Neural cell (in vitro differentiated cells): ENCODE results near the gene PRKCD. TPM values are rescaled to one million over a fixed set of nuclear protein-coding genes. Genes with fewer than 3 reads are reported as not detected.

Source experiments
- H2AFZ ChIP-seq: fragments of 200-600, 300-800 bp; sonication (generic), shearing (Covaris generic); 2 replicates; pipeline ENCODE4 v1.6.0; 2014; ENCODE audit warnings: low read depth, mild to moderate bottlenecking, antibody characterized with exemption, low read length, moderate library complexity
- H3F3A ChIP-seq: fragments of 200-600 bp; shearing (Covaris generic); 2 replicates; pipeline ENCODE4 v1.6.1; 2016; ENCODE audit warnings: mild to moderate bottlenecking, moderate library complexity, mixed read lengths, antibody characterized with exemption, low read length; ENCODE audit not compliant: insufficient read depth, poor library complexity, severe bottlenecking
- H3K27ac ChIP-seq: fragments of 200-600, 300-800 bp; sonication (generic), shearing (Covaris generic); 2 replicates; pipeline ENCODE4 v1.5.1; 2014; ENCODE audit warnings: mild to moderate bottlenecking, low read length, moderate library complexity
- H3K27me3 ChIP-seq: fragments of 300-800, 200-600 bp; sonication (generic), shearing (Covaris generic); 2 replicates; pipeline ENCODE4 v1.6.0; 2014; ENCODE audit warnings: mild to moderate bottlenecking, low read depth, low read length, moderate library complexity; ENCODE audit not compliant: insufficient read depth
- H3K36me3 ChIP-seq: fragments of 300-800, 200-600 bp; sonication (generic), shearing (Covaris generic); 2 replicates; pipeline ENCODE4 v1.5.1; 2014; ENCODE audit warnings: mild to moderate bottlenecking, antibody characterized with exemption, low read length, moderate library complexity; ENCODE audit not compliant: insufficient read depth
- H3K4me2 ChIP-seq: fragments of 300-800, 200-600 bp; sonication (generic), shearing (Covaris generic); 2 replicates; pipeline ENCODE4 v1.6.0; 2014; ENCODE audit warnings: mild to moderate bottlenecking, low read length
- H3K4me3 ChIP-seq: fragments of 300-800, 200-600 bp; sonication (generic), shearing (Covaris generic); 2 replicates; pipeline ENCODE4 v1.5.1; 2014; ENCODE audit warnings: mild to moderate bottlenecking, low read length, moderate library complexity
- H3K79me2 ChIP-seq: fragments of 200-600 bp; shearing (Covaris generic); replicated peaks from 2 replicates; pipeline ENCODE4 v1.6.0; 2014; ENCODE audit warnings: mild to moderate bottlenecking, low read length, moderate library complexity; ENCODE audit not compliant: insufficient read depth
- H3K9ac ChIP-seq: fragments of 300-800, 200-600 bp; sonication (generic), shearing (Covaris generic); 2 replicates; pipeline ENCODE4 v1.6.1; 2016; ENCODE audit warnings: mild to moderate bottlenecking, low read length, mixed read lengths
- H3K9me2 ChIP-seq: fragments of 200-600 bp; shearing (Covaris generic); 2 replicates; pipeline ENCODE4 v1.6.1; 2016; ENCODE audit warnings: mild to moderate bottlenecking, low read length, mixed read lengths; ENCODE audit not compliant: insufficient read depth
- H3K9me3 ChIP-seq: fragments of 200-600, 300-800 bp; sonication (generic), shearing (Covaris generic); 2 replicates; pipeline ENCODE4 v1.6.1; 2016; ENCODE audit warnings: mild to moderate bottlenecking, mixed run types, low read length, moderate library complexity, mixed read lengths
- H4K20me1 ChIP-seq: fragments of 200-600 bp; shearing (Covaris generic); 2 replicates; pipeline ENCODE4 v1.6.1; 2016; ENCODE audit warnings: mild to moderate bottlenecking, mixed run types; ENCODE audit not compliant: insufficient read depth
- EP300 ChIP-seq: fragments of 450-650 bp; conservative IDR thresholded peaks from 2 replicates; pipeline ENCODE4 v1.6.1; 2014; ENCODE audit warnings: antibody characterized with exemption, mild to moderate bottlenecking, moderate library complexity; ENCODE audit not compliant: poor library complexity, severe bottlenecking
- EZH2 ChIP-seq: fragments of 200-600, 300-800 bp; shearing (Covaris generic), sonication (generic); IDR thresholded peaks from 2 replicates; pipeline ENCODE4 v1.6.1; 2014; ENCODE audit warnings: antibody characterized with exemption, low read length, borderline replicate concordance, mild to moderate bottlenecking; ENCODE audit not compliant: insufficient read depth, poor library complexity, severe bottlenecking
- MXI1 ChIP-seq: fragments of 450-650 bp; conservative IDR thresholded peaks from 2 replicates; pipeline ENCODE4 v1.6.1; 2014; ENCODE audit warnings: antibody characterized with exemption, mild to moderate bottlenecking; ENCODE audit not compliant: poor library complexity, severe bottlenecking
- POLR2AphosphoS5 ChIP-seq: IDR thresholded peaks from 2 replicates; pipeline ENCODE4 v1.6.1; 2012
- RAD21 ChIP-seq: fragments of 450-650 bp; conservative IDR thresholded peaks from 2 replicates; pipeline ENCODE4 v1.6.1; 2014; ENCODE audit warnings: antibody characterized with exemption, mild to moderate bottlenecking, moderate library complexity
- SMC3 ChIP-seq: fragments of 450-650 bp; conservative IDR thresholded peaks from 2 replicates; pipeline ENCODE4 v1.6.1; 2014; ENCODE audit warnings: antibody characterized with exemption, mild to moderate bottlenecking, moderate library complexity; ENCODE audit not compliant: poor library complexity
- TAF1 ChIP-seq: IDR thresholded peaks from 2 replicates; pipeline ENCODE4 v1.6.1; 2012; ENCODE audit warnings: low read depth
- polyA plus RNA-seq: library from polyadenylated mRNA; depleted of rRNA; stranded (reverse); fragments of >200 nt; gene quantifications from 2 replicates; pipeline ENCODE4 v1.2.3, GENCODE V29; 2014
- TF ChIP-seq, protein P1 (sequence below): fragments of 450-650 bp; IDR thresholded peaks from 2 replicates; pipeline ENCODE4 v1.5.1; 2014; ENCODE audit warnings: antibody characterized with exemption, mild to moderate bottlenecking, moderate library complexity; ENCODE audit not compliant: poor library complexity, severe bottlenecking
- TF ChIP-seq, protein P2 (sequence below): IDR thresholded peaks from 2 replicates; pipeline ENCODE4 v1.6.1; 2012; ENCODE audit warnings: borderline replicate concordance

Gene PRKCD
- polyA plus RNA-seq, 1 donor from 2014 or later = not detected

DNA sequence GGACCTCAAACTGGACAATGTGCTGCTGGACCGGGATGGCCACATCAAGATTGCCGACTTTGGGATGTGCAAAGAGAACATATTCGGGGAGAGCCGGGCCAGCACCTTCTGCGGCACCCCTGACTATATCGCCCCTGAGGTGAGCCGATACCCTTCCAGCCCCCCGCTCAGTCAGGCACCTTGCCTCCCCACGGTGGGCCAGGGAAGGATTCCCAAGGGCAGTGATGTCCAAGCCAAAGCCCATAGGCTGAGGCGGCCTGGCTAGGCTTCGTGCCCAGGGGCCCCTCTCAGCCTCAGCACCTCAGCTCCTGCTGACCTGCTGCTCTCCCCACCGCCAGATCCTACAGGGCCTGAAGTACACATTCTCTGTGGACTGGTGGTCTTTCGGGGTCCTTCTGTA, 27.7 kb downstream of the PRKCD start:
- Histone ChIP-seq H3K4me3 (no peak overlapping the region), H3K79me2 (no peaks in the 10 kb centered on the region), H2AFZ (no peak overlapping the region), H3K27me3 (no peaks in the 10 kb centered on the region), H4K20me1 (no peaks in the 10 kb centered on the region), H3K36me3 (no peaks in the 10 kb centered on the region), H3F3A (no peaks in the 10 kb centered on the region), H3K9me3 (no peaks in the 10 kb centered on the region), H3K9me2 (no peaks in the 10 kb centered on the region), H3K27ac (no peak overlapping the region), H3K9ac (no peak overlapping the region), H3K4me2 (no peak overlapping the region)
- TF ChIP-seq POLR2AphosphoS5 (no peak), SMC3 (no peak), RAD21 (no peak), TAF1 (no peak), MXI1 (no peak), EZH2 (no peak), EP300 (no peak)
- TF ChIP-seq, protein P1, sequence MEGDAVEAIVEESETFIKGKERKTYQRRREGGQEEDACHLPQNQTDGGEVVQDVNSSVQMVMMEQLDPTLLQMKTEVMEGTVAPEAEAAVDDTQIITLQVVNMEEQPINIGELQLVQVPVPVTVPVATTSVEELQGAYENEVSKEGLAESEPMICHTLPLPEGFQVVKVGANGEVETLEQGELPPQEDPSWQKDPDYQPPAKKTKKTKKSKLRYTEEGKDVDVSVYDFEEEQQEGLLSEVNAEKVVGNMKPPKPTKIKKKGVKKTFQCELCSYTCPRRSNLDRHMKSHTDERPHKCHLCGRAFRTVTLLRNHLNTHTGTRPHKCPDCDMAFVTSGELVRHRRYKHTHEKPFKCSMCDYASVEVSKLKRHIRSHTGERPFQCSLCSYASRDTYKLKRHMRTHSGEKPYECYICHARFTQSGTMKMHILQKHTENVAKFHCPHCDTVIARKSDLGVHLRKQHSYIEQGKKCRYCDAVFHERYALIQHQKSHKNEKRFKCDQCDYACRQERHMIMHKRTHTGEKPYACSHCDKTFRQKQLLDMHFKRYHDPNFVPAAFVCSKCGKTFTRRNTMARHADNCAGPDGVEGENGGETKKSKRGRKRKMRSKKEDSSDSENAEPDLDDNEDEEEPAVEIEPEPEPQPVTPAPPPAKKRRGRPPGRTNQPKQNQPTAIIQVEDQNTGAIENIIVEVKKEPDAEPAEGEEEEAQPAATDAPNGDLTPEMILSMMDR = no peak
- TF ChIP-seq, protein P2, sequence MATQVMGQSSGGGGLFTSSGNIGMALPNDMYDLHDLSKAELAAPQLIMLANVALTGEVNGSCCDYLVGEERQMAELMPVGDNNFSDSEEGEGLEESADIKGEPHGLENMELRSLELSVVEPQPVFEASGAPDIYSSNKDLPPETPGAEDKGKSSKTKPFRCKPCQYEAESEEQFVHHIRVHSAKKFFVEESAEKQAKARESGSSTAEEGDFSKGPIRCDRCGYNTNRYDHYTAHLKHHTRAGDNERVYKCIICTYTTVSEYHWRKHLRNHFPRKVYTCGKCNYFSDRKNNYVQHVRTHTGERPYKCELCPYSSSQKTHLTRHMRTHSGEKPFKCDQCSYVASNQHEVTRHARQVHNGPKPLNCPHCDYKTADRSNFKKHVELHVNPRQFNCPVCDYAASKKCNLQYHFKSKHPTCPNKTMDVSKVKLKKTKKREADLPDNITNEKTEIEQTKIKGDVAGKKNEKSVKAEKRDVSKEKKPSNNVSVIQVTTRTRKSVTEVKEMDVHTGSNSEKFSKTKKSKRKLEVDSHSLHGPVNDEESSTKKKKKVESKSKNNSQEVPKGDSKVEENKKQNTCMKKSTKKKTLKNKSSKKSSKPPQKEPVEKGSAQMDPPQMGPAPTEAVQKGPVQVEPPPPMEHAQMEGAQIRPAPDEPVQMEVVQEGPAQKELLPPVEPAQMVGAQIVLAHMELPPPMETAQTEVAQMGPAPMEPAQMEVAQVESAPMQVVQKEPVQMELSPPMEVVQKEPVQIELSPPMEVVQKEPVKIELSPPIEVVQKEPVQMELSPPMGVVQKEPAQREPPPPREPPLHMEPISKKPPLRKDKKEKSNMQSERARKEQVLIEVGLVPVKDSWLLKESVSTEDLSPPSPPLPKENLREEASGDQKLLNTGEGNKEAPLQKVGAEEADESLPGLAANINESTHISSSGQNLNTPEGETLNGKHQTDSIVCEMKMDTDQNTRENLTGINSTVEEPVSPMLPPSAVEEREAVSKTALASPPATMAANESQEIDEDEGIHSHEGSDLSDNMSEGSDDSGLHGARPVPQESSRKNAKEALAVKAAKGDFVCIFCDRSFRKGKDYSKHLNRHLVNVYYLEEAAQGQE = no peak

DNA sequence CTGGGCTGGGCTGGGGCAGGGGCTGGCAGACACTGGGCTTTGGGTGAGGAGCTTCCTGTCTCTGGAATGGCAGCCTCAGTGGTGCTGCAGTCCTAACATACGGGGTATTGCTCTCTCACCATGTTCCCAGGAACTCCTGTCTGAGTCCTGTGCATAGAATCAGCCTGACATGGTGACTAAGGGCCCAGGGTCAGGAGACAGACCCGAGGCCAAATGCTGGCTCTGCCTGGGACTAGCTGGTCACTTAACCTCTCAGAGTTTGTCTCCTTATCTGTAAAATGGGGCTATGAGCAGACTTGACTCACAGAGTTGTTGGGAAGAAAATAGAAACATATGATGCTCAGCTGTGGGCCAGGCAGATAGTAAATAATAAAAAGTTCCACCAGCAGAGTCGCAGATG, 28.3 kb downstream of the PRKCD start:
- H3K9me2 ChIP-seq = no peaks in the 10 kb centered on the region
- H3K79me2 ChIP-seq = no peaks in the 10 kb centered on the region
- no peak overlapping the region for H3K4me3 ChIP-seq
- H3K4me2 ChIP-seq = no peak overlapping the region
- H3K9me3 ChIP-seq = no peaks in the 10 kb centered on the region
- H3K27me3 ChIP-seq = no peaks in the 10 kb centered on the region
- H3K9ac ChIP-seq = no peak overlapping the region
- no peak overlapping the region for H3K27ac ChIP-seq
- H2AFZ ChIP-seq = no peak overlapping the region
- no peak for TF ChIP-seq MXI1
- no peak for TF ChIP-seq EP300
- TF ChIP-seq EZH2 = no peak
- no peak for TF ChIP-seq RAD21
- TF ChIP-seq TAF1 = no peak
- TF ChIP-seq, protein P2 = no peak
- TF ChIP-seq POLR2AphosphoS5 = no peak
- TF ChIP-seq, protein P1 = no peak
- TF ChIP-seq SMC3 = no peak
- H3F3A ChIP-seq = no peaks in the 10 kb centered on the region
- H4K20me1 ChIP-seq = no peaks in the 10 kb centered on the region
- no peaks in the 10 kb centered on the region for H3K36me3 ChIP-seq
